Neuronal stem cell (in vitro differentiated cells): ENCODE results near the gene SLC9A4.

ENCODE experiments used
- DNase-seq: peaks from one replicate; pipeline ENCODE4 v3.0.0-alpha.2; 2013; ENCODE audit warnings: low spot score
- H2AFZ ChIP-seq: one replicate; pipeline ENCODE4 v1.6.1; 2013; ENCODE audit warnings: mild to moderate bottlenecking, low read length, inconsistent platforms
- H2AK5ac ChIP-seq: 2 replicates; pipeline ENCODE4 v1.6.1; 2013; ENCODE audit warnings: low read depth, mild to moderate bottlenecking, inconsistent platforms, low read length, moderate library complexity, mixed read lengths
- H2BK120ac ChIP-seq: 2 replicates; pipeline ENCODE4 v1.6.1; 2013; ENCODE audit warnings: low read depth, mild to moderate bottlenecking, inconsistent platforms, low read length, moderate library complexity, mixed read lengths
- H2BK12ac ChIP-seq: one replicate; pipeline ENCODE4 v1.6.1; 2013; ENCODE audit warnings: low read length, inconsistent platforms
- H2BK15ac ChIP-seq: 2 replicates; pipeline ENCODE4 v1.6.1; 2013; ENCODE audit warnings: mild to moderate bottlenecking, low read length, inconsistent platforms, mixed read lengths
- H2BK5ac ChIP-seq: one replicate; pipeline ENCODE4 v1.6.1; 2013; ENCODE audit warnings: inconsistent platforms, mild to moderate bottlenecking, low read length, moderate library complexity
- H3K14ac ChIP-seq: one replicate; pipeline ENCODE4 v1.6.1; 2013; ENCODE audit warnings: low read length, inconsistent platforms
- H3K18ac ChIP-seq: 2 replicates; pipeline ENCODE4 v1.6.1; 2013; ENCODE audit warnings: low read length, inconsistent platforms
- H3K23ac ChIP-seq: 2 replicates; pipeline ENCODE4 v1.6.1; 2013; ENCODE audit warnings: low read depth, mild to moderate bottlenecking, mixed read lengths, low read length, inconsistent platforms; ENCODE audit not compliant: poor library complexity
- H3K27ac ChIP-seq: replicated peaks from 3 replicates; pipeline ENCODE4 v1.5.1; 2013; ENCODE audit warnings: low read length, inconsistent platforms
- H3K27me3 ChIP-seq, 3 experiments: 2 replicates each; pipeline ENCODE4 v1.6.1; 2013; ENCODE audit warnings: low read length in 3 of 3, mild to moderate bottlenecking in 2 of 3, inconsistent platforms in 1 of 3, low read depth in 1 of 3, mixed read lengths in 1 of 3, moderate library complexity in 1 of 3; ENCODE audit not compliant: control insufficient read depth in 3 of 3, insufficient read depth in 3 of 3
- H3K36me3 ChIP-seq, 2 donors: replicated peaks in 1 of 2; 2 replicates each; pipeline ENCODE4 v1.6.1; 2013; ENCODE audit warnings: low read length in 2 of 2; ENCODE audit not compliant: control insufficient read depth in 2 of 2, insufficient read depth in 2 of 2
- H3K4ac ChIP-seq: 2 replicates; pipeline ENCODE4 v1.6.1; 2013; ENCODE audit warnings: inconsistent platforms, mild to moderate bottlenecking, low read length, moderate library complexity
- H3K4me1 ChIP-seq, 2 donors: 1 replicate in 1 of 2; 2 replicates in 1 of 2; pipeline ENCODE4 v1.6.1; 2013; ENCODE audit warnings: low read length in 2 of 2, low read depth in 1 of 2; ENCODE audit not compliant: control insufficient read depth in 2 of 2, insufficient read depth in 1 of 2
- H3K4me2 ChIP-seq: one replicate; pipeline ENCODE4 v1.6.1; 2013; ENCODE audit warnings: mild to moderate bottlenecking, low read length, inconsistent platforms; ENCODE audit not compliant: insufficient read depth, poor library complexity, severe bottlenecking
- H3K4me3 ChIP-seq, 2 donors: 2 replicates each; pipeline ENCODE4 v1.5.1; 2013; ENCODE audit warnings: low read length in 2 of 2, mild to moderate bottlenecking in 2 of 2, inconsistent platforms in 1 of 2, moderate library complexity in 1 of 2
- H3K79me1 ChIP-seq: one replicate; pipeline ENCODE4 v1.6.1; 2013; ENCODE audit warnings: low read depth, mild to moderate bottlenecking, inconsistent platforms, low read length, moderate library complexity
- H3K9ac ChIP-seq: one replicate; pipeline ENCODE4 v1.6.1; 2013; ENCODE audit warnings: mild to moderate bottlenecking, low read depth, low read length, inconsistent platforms; ENCODE audit not compliant: poor library complexity
- H3K9me3 ChIP-seq, 2 donors: replicated peaks in 1 of 2; 2 replicates each; pipeline versions ENCODE3 to v1.6.1; 2013; ENCODE audit warnings: low read length in 2 of 2, mild to moderate bottlenecking in 2 of 2, inconsistent platforms in 1 of 2, low read depth in 1 of 2, mixed read lengths in 1 of 2, moderate library complexity in 1 of 2; ENCODE audit not compliant: control insufficient read depth in 2 of 2, insufficient read depth in 1 of 2
- H4K8ac ChIP-seq: one replicate; pipeline ENCODE4 v1.6.1; 2013; ENCODE audit warnings: low read depth, mild to moderate bottlenecking, inconsistent platforms, low read length, moderate library complexity
- H4K91ac ChIP-seq: one replicate; pipeline ENCODE4 v1.6.1; 2013; ENCODE audit warnings: low read length, low read depth, mild to moderate bottlenecking, inconsistent platforms; ENCODE audit not compliant: poor library complexity
- WGBS, 2 donors: extraction: QIAGEN DNeasy Blood & Tissue Kit; methylation state at CpG; one replicate each; pipeline ENCODE4 v1.1.7; 2013; ENCODE audit warnings: missing lambda C conversion rate in 2 of 2, mixed read lengths in 1 of 2; ENCODE audit not compliant: insufficient read length in 2 of 2, insufficient replicate concordance in 1 of 2; ENCODE audit errors: extremely low coverage in 2 of 2; 5-methylcytosine and 5-hydroxymethylcytosine counted together

SLC9A4 gene

GRCh38 chr2:102549027-102549426, 76.0 kb downstream of the SLC9A4 start:
- H3K4ac ChIP-seq, result no peak overlapping the region
- H3K4me3 ChIP-seq, result no peak overlapping the region
- no peak overlapping the region for H4K8ac ChIP-seq
- H2BK5ac ChIP-seq, result no peak overlapping the region
- no peaks in the 10 kb centered on the region for H3K27me3 ChIP-seq
- no peak for DNase-seq
- H3K27ac ChIP-seq, result no peak overlapping the region
- H3K36me3 ChIP-seq, result no peaks in the 10 kb centered on the region
- no peak overlapping the region for H2BK15ac ChIP-seq
- H3K23ac ChIP-seq, result no peak overlapping the region
- H3K9ac ChIP-seq, result no peak overlapping the region
- no peak overlapping the region for H2AFZ ChIP-seq
- no peak overlapping the region for H2BK12ac ChIP-seq
- H3K9me3 ChIP-seq, result peaks cover 0 to 4% of the 10 kb centered on the region in 2 donors
- H3K4me1 ChIP-seq, result no peaks in the 10 kb centered on the region
- H2AK5ac ChIP-seq, result no peak overlapping the region
- H3K18ac ChIP-seq, result no peak overlapping the region
- no peak overlapping the region for H3K14ac ChIP-seq
- H3K4me2 ChIP-seq, result no peak overlapping the region
- no peak overlapping the region for H4K91ac ChIP-seq
- no peaks in the 10 kb centered on the region for H3K79me1 ChIP-seq
- WGBS, 2 donors, result no CpG with 5 or more reads among the region's 1 CpG
- no peak overlapping the region for H2BK120ac ChIP-seq

GRCh38 chr2:102550151-102550550, 77.1 kb downstream of the SLC9A4 start:
- no peak overlapping the region for H2AK5ac ChIP-seq
- no peaks in the 10 kb centered on the region for H3K36me3 ChIP-seq
- no peak overlapping the region for H2AFZ ChIP-seq
- no peak overlapping the region for H4K91ac ChIP-seq
- H3K27me3 ChIP-seq, result no peaks in the 10 kb centered on the region
- no peak overlapping the region for H2BK15ac ChIP-seq
- WGBS, 2 donors, result no CpG with 5 or more reads among the region's 2 CpGs
- H3K4me1 ChIP-seq, result no peaks in the 10 kb centered on the region
- no peak overlapping the region for H3K18ac ChIP-seq
- H2BK120ac ChIP-seq, result no peak overlapping the region
- no peak overlapping the region for H3K23ac ChIP-seq
- H3K9ac ChIP-seq, result no peak overlapping the region
- peaks cover 0 to 4% of the 10 kb centered on the region in 2 donors for H3K9me3 ChIP-seq
- H3K14ac ChIP-seq, result no peak overlapping the region
- H3K79me1 ChIP-seq, result no peaks in the 10 kb centered on the region
- H3K4ac ChIP-seq, result no peak overlapping the region
- H2BK5ac ChIP-seq, result no peak overlapping the region
- no peak overlapping the region for H3K27ac ChIP-seq
- no peak overlapping the region for H4K8ac ChIP-seq
- no peak overlapping the region for H3K4me3 ChIP-seq
- no peak for DNase-seq
- H2BK12ac ChIP-seq, result no peak overlapping the region
- H3K4me2 ChIP-seq, result no peak overlapping the region

- Histone ChIP-seq H3K4ac (no peak overlapping the region), H3K4me1 (no peaks in the 10 kb centered on the region), H2BK12ac (no peak overlapping the region), H2BK120ac (no peak overlapping the region), H4K91ac (no peak overlapping the region), H2BK5ac (no peak overlapping the region), H3K27me3 (no peaks in the 10 kb centered on the region), H3K14ac (no peak overlapping the region), H3K79me1 (no peaks in the 10 kb centered on the region), H3K23ac (no peak overlapping the region), H3K27ac (no peak overlapping the region), H4K8ac (no peak overlapping the region), H2BK15ac (no peak overlapping the region), H3K36me3 (no peaks in the 10 kb centered on the region), H3K9ac (no peak overlapping the region), H2AK5ac (no peak overlapping the region), H3K18ac (no peak overlapping the region), H3K9me3 (peaks cover 0 to 4% of the 10 kb centered on the region in 2 donors), H3K4me3 (no peak overlapping the region), H3K4me2 (no peak overlapping the region), H2AFZ (no peak overlapping the region)
- WGBS, 2 donors, result no CpG with 5 or more reads among the region's 2 CpGs
- no peak for DNase-seq
These were observed 78.5 kb downstream of the SLC9A4 start for GRCh38 chr2:102551329-102552096.

GRCh38 chr2:102553601-102554000, 80.6 kb downstream of the SLC9A4 start:
- Histone ChIP-seq H2BK12ac (no peak overlapping the region), H2BK120ac (no peak overlapping the region), H3K27me3 (no peaks in the 10 kb centered on the region), H2AK5ac (no peak overlapping the region), H3K4ac (no peak overlapping the region), H3K4me1 (no peaks in the 10 kb centered on the region), H3K4me3 (no peak overlapping the region), H3K79me1 (no peaks in the 10 kb centered on the region), H3K9ac (no peak overlapping the region), H3K14ac (no peak overlapping the region), H4K91ac (no peak overlapping the region), H3K27ac (no peak overlapping the region), H3K23ac (no peak overlapping the region), H3K18ac (no peak overlapping the region), H4K8ac (no peak overlapping the region), H3K4me2 (no peak overlapping the region), H3K36me3 (no peaks in the 10 kb centered on the region), H2BK5ac (no peak overlapping the region), H3K9me3 (peaks cover 0 to 4% of the 10 kb centered on the region in 2 donors), H2BK15ac (no peak overlapping the region), H2AFZ (no peak overlapping the region)
- no CpG with 5 or more reads among the region's 1 CpG for WGBS, 2 donors
- no peak for DNase-seq
